Ectodermal cell (in vitro differentiated cells): ENCODE measurements around the gene RANGRF.

Experiments
- H3K27ac ChIP-seq: 2 replicates; pipeline ENCODE4 v1.7.0; 2013; ENCODE audit warnings: mild to moderate bottlenecking, low read depth, low read length; ENCODE audit not compliant: insufficient read depth, poor library complexity, severe bottlenecking
- H3K27me3 ChIP-seq: 2 replicates; pipeline ENCODE4 v1.7.0; 2013; ENCODE audit warnings: mild to moderate bottlenecking, low read length; ENCODE audit not compliant: insufficient read depth, control insufficient read depth, poor library complexity, severe bottlenecking
- H3K36me3 ChIP-seq: one replicate; pipeline ENCODE4 v1.7.0; 2013; ENCODE audit warnings: low read length; ENCODE audit not compliant: control insufficient read depth, insufficient read depth
- H3K4me1 ChIP-seq: one replicate; pipeline ENCODE4 v1.7.0; 2013; ENCODE audit warnings: low read length; ENCODE audit not compliant: control insufficient read depth, insufficient read depth
- H3K4me3 ChIP-seq: 2 replicates; pipeline ENCODE4 v1.7.0; 2013; ENCODE audit warnings: low read depth, low read length, control low read depth; ENCODE audit not compliant: insufficient read depth
- H3K9me3 ChIP-seq: 2 replicates; pipeline ENCODE4 v1.7.0; 2013; ENCODE audit warnings: mild to moderate bottlenecking, low read length, moderate library complexity; ENCODE audit not compliant: control insufficient read depth
- WGBS, 2 experiments: methylation state at CpG; one replicate each; pipeline ENCODE4 v1.1.7; 2013; ENCODE audit warnings: missing lambda C conversion rate in 2 of 2; 5-methylcytosine and 5-hydroxymethylcytosine counted together

The RANGRF gene

GRCh38 chr17:8289103-8289397, 580 bp downstream of the RANGRF start:
- Histone ChIP-seq H3K36me3 (no peaks in the 10 kb centered on the region), H3K9me3 (no peaks in the 10 kb centered on the region), H3K27ac (peak overlapping the region; percentile 74), H3K4me1 (peaks cover 7% of the 10 kb centered on the region), H3K27me3 (no peaks in the 10 kb centered on the region), H3K4me3 (peak overlapping the region; percentile 96)
- 5 to 6% methylated on average over 17 of the region's 17 CpGs for WGBS, 2 experiments

- Histone ChIP-seq H3K4me1 (peaks cover 7% of the 10 kb centered on the region), H3K4me3 (no peak overlapping the region), H3K36me3 (no peaks in the 10 kb centered on the region), H3K27me3 (no peaks in the 10 kb centered on the region), H3K27ac (no peak overlapping the region), H3K9me3 (no peaks in the 10 kb centered on the region)
- 53 to 55% methylated on average over 3 of the region's 3 CpGs for WGBS, 2 experiments
Measured at GRCh38 chr17:8290043-8290442, 1.6 kb downstream of the RANGRF start.

GRCh38 chr17:8292639-8293395, 4.3 kb downstream of the RANGRF start:
- no peaks in the 10 kb centered on the region for H3K27me3 ChIP-seq
- no peaks in the 10 kb centered on the region for H3K36me3 ChIP-seq
- no peaks in the 10 kb centered on the region for H3K9me3 ChIP-seq
- H3K4me1 ChIP-seq: peaks cover 7% of the 10 kb centered on the region
- H3K27ac ChIP-seq: no peak overlapping the region
- no peak overlapping the region for H3K4me3 ChIP-seq
- WGBS, 2 experiments: 88 to 92% methylated on average over 5 of the region's 5 CpGs

- H3K4me3 ChIP-seq: no peak overlapping the region
- WGBS, 2 experiments: 92 to 93% methylated on average over 9 of the region's 9 CpGs
- no peak overlapping the region for H3K27ac ChIP-seq
Measured at GRCh38 chr17:8294361-8294760, 5.9 kb downstream of the RANGRF start.

GRCh38 chr17:8294814-8295316, 6.4 kb downstream of the RANGRF start:
- no peaks in the 10 kb centered on the region for H3K27me3 ChIP-seq
- no peaks in the 10 kb centered on the region for H3K4me1 ChIP-seq
- H3K4me3 ChIP-seq: peak overlapping the region; percentile 77
- no peaks in the 10 kb centered on the region for H3K36me3 ChIP-seq
- no peak overlapping the region for H3K27ac ChIP-seq
- 23 to 26% methylated on average over 15 of the region's 15 CpGs for WGBS, 2 experiments
- no peaks in the 10 kb centered on the region for H3K9me3 ChIP-seq

More at GRCh38 chr17:8294361-8294760, 5.9 kb downstream of the RANGRF start:
- H3K4me1 ChIP-seq: peaks cover 4% of the 10 kb centered on the region
- no peaks in the 10 kb centered on the region for H3K36me3 ChIP-seq
- H3K27me3 ChIP-seq: no peaks in the 10 kb centered on the region
- H3K9me3 ChIP-seq: no peaks in the 10 kb centered on the region

GRCh38 chr17:8300226-8300625, 11.8 kb downstream of the RANGRF start:
- no peaks in the 10 kb centered on the region for H3K36me3 ChIP-seq
- WGBS, 2 experiments: 80 to 84% methylated on average over 3 of the region's 3 CpGs
- H3K9me3 ChIP-seq: no peaks in the 10 kb centered on the region
- H3K4me1 ChIP-seq: no peaks in the 10 kb centered on the region
- H3K4me3 ChIP-seq: no peak overlapping the region
- no peak overlapping the region for H3K27ac ChIP-seq
- H3K27me3 ChIP-seq: no peaks in the 10 kb centered on the region

- Histone ChIP-seq H3K27me3 (no peaks in the 10 kb centered on the region), H3K9me3 (no peaks in the 10 kb centered on the region), H3K36me3 (no peaks in the 10 kb centered on the region), H3K4me1 (no peaks in the 10 kb centered on the region), H3K4me3 (no peak overlapping the region), H3K27ac (no peak overlapping the region)
- WGBS, 2 experiments: 4 to 14% methylated on average over 7 to 8 of the region's 8 CpGs
Measured at GRCh38 chr17:8300627-8301242, 12.3 kb downstream of the RANGRF start.

GRCh38 chr17:8310601-8311123, 22.2 kb downstream of the RANGRF start:
- H3K4me1 ChIP-seq: peaks cover 11% of the 10 kb centered on the region
- H3K27me3 ChIP-seq: peaks cover 20% of the 10 kb centered on the region
- H3K4me3 ChIP-seq: no peak overlapping the region
- H3K36me3 ChIP-seq: no peaks in the 10 kb centered on the region
- no peak overlapping the region for H3K27ac ChIP-seq
- no peaks in the 10 kb centered on the region for H3K9me3 ChIP-seq
- WGBS, 2 experiments: 80 to 90% methylated on average over 10 of the region's 10 CpGs

GRCh38 chr17:8311131-8311790, 22.8 kb downstream of the RANGRF start:
- no peaks in the 10 kb centered on the region for H3K9me3 ChIP-seq
- H3K27ac ChIP-seq: no peak overlapping the region
- no peak overlapping the region for H3K4me3 ChIP-seq
- H3K27me3 ChIP-seq: peaks cover 26% of the 10 kb centered on the region
- peaks cover 14% of the 10 kb centered on the region for H3K4me1 ChIP-seq
- 93 to 94% methylated on average over 25 of the region's 25 CpGs for WGBS, 2 experiments
- no peaks in the 10 kb centered on the region for H3K36me3 ChIP-seq

GRCh38 chr17:8312251-8312650, 23.8 kb downstream of the RANGRF start:
- peaks cover 14% of the 10 kb centered on the region for H3K4me1 ChIP-seq
- 92 to 93% methylated on average over 13 of the region's 13 CpGs for WGBS, 2 experiments
- no peak overlapping the region for H3K27ac ChIP-seq
- H3K9me3 ChIP-seq: no peaks in the 10 kb centered on the region
- no peak overlapping the region for H3K4me3 ChIP-seq
- H3K27me3 ChIP-seq: peaks cover 35% of the 10 kb centered on the region
- no peaks in the 10 kb centered on the region for H3K36me3 ChIP-seq
